ENCODE measurements around the gene STK36. TPM values are rescaled to one million over a fixed set of nuclear protein-coding genes. Genes with fewer than 3 reads are reported as not detected.

The STK36 gene
- total and polyA plus RNA-seq, 10 of the 15 experiments (the other 5 are each of a cell fraction or from before 2014, with no cell fraction given) = 4.0 to 22.8 (median 16.7) TPM

- TF ChIP-seq ZNF622 (IDR thresholded peaks at IDR 0.05) (no peak), CHD1 (IDR thresholded peaks at IDR 0.05; ENCODE audit: low read depth, low read length) (no peak), RFX5 (IDR thresholded peaks at IDR 0.05; ENCODE audit: low read depth, low read length) (no peak), PKNOX1 (IDR thresholded peaks at IDR 0.05) (0 out of 2 replicates have a peak, but pooled peaks have one; percentile 6), MEF2B (IDR thresholded peaks at IDR 0.05; ENCODE audit: partially characterized antibody, poor library complexity, severe bottlenecking) (no peak), EGR1 (IDR thresholded peaks at IDR 0.05; ENCODE audit: borderline replicate concordance in 1 of 2, low read depth in 2 of 2, low read length in 2 of 2) (no peak), EED (IDR thresholded peaks at IDR 0.05; ENCODE audit: low read depth) (peak; percentile 67), ZBED1 (IDR thresholded peaks at IDR 0.05; ENCODE audit: borderline replicate concordance) (0 out of 2 replicates have a peak, but pooled peaks have one; percentile 29), RUNX3 (IDR thresholded peaks at IDR 0.05; ENCODE audit: low read length) (peak; percentile 81), CREB1 (IDR thresholded peaks at IDR 0.05; ENCODE audit: low read depth) (peak; percentile 56; the same call in 1 of the 2 replicates), NR2C1 (IDR thresholded peaks at IDR 0.05) (no peak), SIN3A (IDR thresholded peaks at IDR 0.05; ENCODE audit: low read depth, low read length) (no peak), CEBPZ (IDR thresholded peaks at IDR 0.05; ENCODE audit: low read depth, low read length) (no peak), IKZF2 (IDR thresholded peaks at IDR 0.05) (peak; percentile 42 to 47; a peak in 2 of 4 replicates), USF1 (IDR thresholded peaks at IDR 0.05; ENCODE audit: borderline replicate concordance, extremely low read length, insufficient read depth, low read depth, low read length) (no peak), IKZF1 (conservative IDR thresholded peaks at IDR 0.05) (peak; percentile 35; the same call in 1 of the 2 replicates)
- TF ChIP-seq, protein P1, sequence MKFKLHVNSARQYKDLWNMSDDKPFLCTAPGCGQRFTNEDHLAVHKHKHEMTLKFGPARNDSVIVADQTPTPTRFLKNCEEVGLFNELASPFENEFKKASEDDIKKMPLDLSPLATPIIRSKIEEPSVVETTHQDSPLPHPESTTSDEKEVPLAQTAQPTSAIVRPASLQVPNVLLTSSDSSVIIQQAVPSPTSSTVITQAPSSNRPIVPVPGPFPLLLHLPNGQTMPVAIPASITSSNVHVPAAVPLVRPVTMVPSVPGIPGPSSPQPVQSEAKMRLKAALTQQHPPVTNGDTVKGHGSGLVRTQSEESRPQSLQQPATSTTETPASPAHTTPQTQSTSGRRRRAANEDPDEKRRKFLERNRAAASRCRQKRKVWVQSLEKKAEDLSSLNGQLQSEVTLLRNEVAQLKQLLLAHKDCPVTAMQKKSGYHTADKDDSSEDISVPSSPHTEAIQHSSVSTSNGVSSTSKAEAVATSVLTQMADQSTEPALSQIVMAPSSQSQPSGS (IDR thresholded peaks at IDR 0.05; ENCODE audit: low read length) = peak; percentile 41; the same call in 1 of the 2 replicates
- TF ChIP-seq, protein P2, sequence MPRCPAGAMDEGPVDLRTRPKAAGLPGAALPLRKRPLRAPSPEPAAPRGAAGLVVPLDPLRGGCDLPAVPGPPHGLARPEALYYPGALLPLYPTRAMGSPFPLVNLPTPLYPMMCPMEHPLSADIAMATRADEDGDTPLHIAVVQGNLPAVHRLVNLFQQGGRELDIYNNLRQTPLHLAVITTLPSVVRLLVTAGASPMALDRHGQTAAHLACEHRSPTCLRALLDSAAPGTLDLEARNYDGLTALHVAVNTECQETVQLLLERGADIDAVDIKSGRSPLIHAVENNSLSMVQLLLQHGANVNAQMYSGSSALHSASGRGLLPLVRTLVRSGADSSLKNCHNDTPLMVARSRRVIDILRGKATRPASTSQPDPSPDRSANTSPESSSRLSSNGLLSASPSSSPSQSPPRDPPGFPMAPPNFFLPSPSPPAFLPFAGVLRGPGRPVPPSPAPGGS (IDR thresholded peaks at IDR 0.05; ENCODE audit: borderline replicate concordance, insufficient read depth, low read depth, low read length, poor library complexity, severe bottlenecking) = no peak
- TF ChIP-seq, protein P3, sequence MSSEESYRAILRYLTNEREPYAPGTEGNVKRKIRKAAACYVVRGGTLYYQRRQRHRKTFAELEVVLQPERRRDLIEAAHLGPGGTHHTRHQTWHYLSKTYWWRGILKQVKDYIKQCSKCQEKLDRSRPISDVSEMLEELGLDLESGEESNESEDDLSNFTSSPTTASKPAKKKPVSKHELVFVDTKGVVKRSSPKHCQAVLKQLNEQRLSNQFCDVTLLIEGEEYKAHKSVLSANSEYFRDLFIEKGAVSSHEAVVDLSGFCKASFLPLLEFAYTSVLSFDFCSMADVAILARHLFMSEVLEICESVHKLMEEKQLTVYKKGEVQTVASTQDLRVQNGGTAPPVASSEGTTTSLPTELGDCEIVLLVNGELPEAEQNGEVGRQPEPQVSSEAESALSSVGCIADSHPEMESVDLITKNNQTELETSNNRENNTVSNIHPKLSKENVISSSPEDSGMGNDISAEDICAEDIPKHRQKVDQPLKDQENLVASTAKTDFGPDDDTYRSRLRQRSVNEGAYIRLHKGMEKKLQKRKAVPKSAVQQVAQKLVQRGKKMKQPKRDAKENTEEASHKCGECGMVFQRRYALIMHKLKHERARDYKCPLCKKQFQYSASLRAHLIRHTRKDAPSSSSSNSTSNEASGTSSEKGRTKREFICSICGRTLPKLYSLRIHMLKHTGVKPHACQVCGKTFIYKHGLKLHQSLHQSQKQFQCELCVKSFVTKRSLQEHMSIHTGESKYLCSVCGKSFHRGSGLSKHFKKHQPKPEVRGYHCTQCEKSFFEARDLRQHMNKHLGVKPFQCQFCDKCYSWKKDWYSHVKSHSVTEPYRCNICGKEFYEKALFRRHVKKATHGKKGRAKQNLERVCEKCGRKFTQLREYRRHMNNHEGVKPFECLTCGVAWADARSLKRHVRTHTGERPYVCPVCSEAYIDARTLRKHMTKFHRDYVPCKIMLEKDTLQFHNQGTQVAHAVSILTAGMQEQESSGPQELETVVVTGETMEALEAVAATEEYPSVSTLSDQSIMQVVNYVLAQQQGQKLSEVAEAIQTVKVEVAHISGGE (CRISPR knock-in tag; IDR thresholded peaks at IDR 0.05) = no peak
Measured at GRCh38 chr2:218708086-218708485, 36.2 kb downstream of the STK36 start (continued).
